ENCODE results near the gene ZFP90. TPM values are rescaled to one million over a fixed set of nuclear protein-coding genes. Genes with fewer than 3 reads are reported as not detected.

The ZFP90 gene
- total RNA-seq, 1 experiment from 2014 or later: 12.8 TPM

DNA sequence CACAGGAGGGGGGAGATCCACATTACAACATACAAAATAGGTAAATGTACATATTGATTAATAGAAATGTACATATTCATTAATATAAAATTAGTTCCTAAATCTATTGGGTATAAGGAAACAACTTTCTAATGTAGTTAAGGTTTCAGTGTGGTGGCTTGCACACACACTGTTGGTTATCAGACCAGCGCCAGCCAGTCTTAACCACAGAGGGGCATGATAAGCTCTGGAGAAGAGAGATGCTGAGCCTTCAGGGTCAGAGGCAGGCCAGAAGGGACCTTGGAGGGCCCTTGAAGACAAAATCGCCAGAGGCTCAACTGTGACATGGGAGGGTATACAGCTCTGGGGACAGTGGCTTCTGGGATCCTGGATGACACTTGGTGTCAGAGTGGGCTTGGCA is 10.9 kb upstream of the ZFP90 start:
- H2BK12ac ChIP-seq (ENCODE audit: insufficient read length, low read depth, low read length): no peak overlapping the region
- H4K91ac ChIP-seq (ENCODE audit: insufficient read length, low read depth, low read length): no peak overlapping the region
- H3K4me1 ChIP-seq (ENCODE audit: insufficient read depth, low read length): no peaks in the 10 kb centered on the region
- H2BK15ac ChIP-seq (ENCODE audit: low read depth, low read length): no peak overlapping the region
- no peak overlapping the region for H2BK20ac ChIP-seq (ENCODE audit: low read depth, low read length, poor library complexity, severe bottlenecking)
- TF ChIP-seq CTCF (conservative IDR thresholded peaks at IDR 0.05): no peak
- H3K4me2 ChIP-seq (ENCODE audit: insufficient read depth, insufficient read length, low read length): no peak overlapping the region
- H3K23ac ChIP-seq (ENCODE audit: insufficient read length, low read depth, low read length): no peak overlapping the region
- H3K27ac Mint-ChIP-seq: no peak overlapping the region
- no peak overlapping the region for H2BK120ac ChIP-seq (ENCODE audit: low read depth, low read length, poor library complexity, severe bottlenecking)
- H3K18ac ChIP-seq (ENCODE audit: insufficient read length, low read depth, low read length): no peak overlapping the region
- no peak for DNase-seq
- H4K5ac ChIP-seq (ENCODE audit: insufficient read length, low read depth, low read length): no peak overlapping the region
- no peak overlapping the region for H3K14ac ChIP-seq (ENCODE audit: insufficient read depth, low read length)
- H4K20me1 ChIP-seq (ENCODE audit: control insufficient read depth, insufficient read depth, insufficient read length): no peaks in the 10 kb centered on the region
- H2AK5ac ChIP-seq (ENCODE audit: insufficient read length, low read length): no peak overlapping the region
- no peak overlapping the region for H3K4ac ChIP-seq (ENCODE audit: low read depth, low read length)
- H3K27ac ChIP-seq (ENCODE audit: insufficient read length, low read depth, low read length): no peak overlapping the region
- peaks cover 5% of the 10 kb centered on the region for H3K23me2 ChIP-seq (ENCODE audit: insufficient read length, low read depth, low read length, poor library complexity, severe bottlenecking)
- no peak overlapping the region for H3T11ph ChIP-seq (ENCODE audit: low read length)
- H3K56ac ChIP-seq (ENCODE audit: insufficient read length, low read depth, low read length): no peak overlapping the region
- no peak overlapping the region for H3K9ac ChIP-seq (ENCODE audit: extremely low read depth, insufficient read length, low read length)
- H3K27me3 ChIP-seq (ENCODE audit: insufficient read depth, low read length): peaks cover 8% of the 10 kb centered on the region; the same call in 1 of the 2 replicates
- H3K4me1 Mint-ChIP-seq: peaks cover 9 to 23% of the 10 kb centered on the region in 2 experiments
- H2BK5ac ChIP-seq (ENCODE audit: insufficient read length, low read length): no peak overlapping the region
- H3K4me3 Mint-ChIP-seq: no peak overlapping the region
- peaks cover under 1 to 9% (median 6%) of the 10 kb centered on the region in 3 experiments; a peak in 6 of 7 replicates for H3K36me3 Mint-ChIP-seq (ENCODE audit: insufficient read depth in 1 of 3, low read depth in 3 of 3)
- no peak overlapping the region for H2AFZ ChIP-seq (ENCODE audit: low read length)
- H3K27me3 Mint-ChIP-seq (ENCODE audit: low read depth): peaks cover 54% of the 10 kb centered on the region
- H3K79me2 ChIP-seq (ENCODE audit: insufficient read depth, low read length): no peaks in the 10 kb centered on the region
- no CpG with 5 or more reads among the region's 2 CpGs for WGBS (ENCODE audit: extremely low coverage, insufficient read length, low lambda C conversion rate)
- H3K9me3 ChIP-seq (ENCODE audit: control insufficient read depth, low read depth, low read length): no peaks in the 10 kb centered on the region
- no peaks in the 10 kb centered on the region for H3K79me1 ChIP-seq (ENCODE audit: insufficient read depth, low read depth, low read length, poor library complexity, severe bottlenecking)
- H4K8ac ChIP-seq (replicated peaks; ENCODE audit: insufficient read length, low read depth, low read length): no peak overlapping the region
- H3K9me3 Mint-ChIP-seq: peaks cover 15 to 19% of the 10 kb centered on the region in 2 experiments

Measured in H9 (cell line).